AG08395 (cell line): ENCODE measurements around the gene IFT57.
A peak's percentile ranks its signal among the peaks of the same experiment; 100 is the strongest.
"Not testable (repeated sequence)": the region's sequence is repeated elsewhere in the genome, so short reads cannot be mapped to it uniquely, and the experiment has no call there.

Experiments
- DNase-seq: peaks from one replicate; pipeline ENCODE4 v3.0.0; 2012; ENCODE audit warnings: mixed read lengths, low spot score

IFT57 gene

GRCh38 chr3:108221911-108222852 is at the start of gene IFT57:
Gene IFT57 (minus strand): TSS chr3:108222424. CDS start chr3:108222322, 102 bp downstream.
- DNase-seq: peak; percentile 99

- no peak for DNase-seq
Observed at GRCh38 chr3:108271626-108272025, 49.4 kb upstream of the IFT57 start.

- not testable (repeated sequence) for DNase-seq
Observed at GRCh38 chr3:108268235-108268634, 46.0 kb upstream of the IFT57 start.

- not testable (repeated sequence) for DNase-seq
Observed at GRCh38 chr3:108264534-108265298, 42.5 kb upstream of the IFT57 start.

- no peak for DNase-seq
Observed at GRCh38 chr3:108255131-108255530, 32.9 kb upstream of the IFT57 start.

- DNase-seq: no peak
Observed at GRCh38 chr3:108251844-108252243, 29.6 kb upstream of the IFT57 start.

GRCh38 chr3:108251265-108251664 is 29.0 kb upstream of the IFT57 start:
- no peak for DNase-seq

GRCh38 chr3:108250626-108251025 is 28.4 kb upstream of the IFT57 start:
- DNase-seq: no peak

- no peak for DNase-seq
Observed at GRCh38 chr3:108243243-108243642, 21.0 kb upstream of the IFT57 start.

- DNase-seq: no peak
Observed at GRCh38 chr3:108242776-108243175, 20.6 kb upstream of the IFT57 start.

- DNase-seq: no peak
Observed at GRCh38 chr3:108241721-108242120, 19.5 kb upstream of the IFT57 start.

GRCh38 chr3:108241146-108241545 is 18.9 kb upstream of the IFT57 start:
- DNase-seq: no peak

- no peak for DNase-seq
Observed at GRCh38 chr3:108239082-108239481, 16.9 kb upstream of the IFT57 start.

GRCh38 chr3:108235290-108235689 is 13.1 kb upstream of the IFT57 start:
- no peak for DNase-seq

GRCh38 chr3:108234387-108234957 is 12.2 kb upstream of the IFT57 start:
- DNase-seq: no peak

- DNase-seq: no peak
Observed at GRCh38 chr3:108228286-108228685, 6.1 kb upstream of the IFT57 start.

- no peak for DNase-seq
Observed at GRCh38 chr3:108227131-108227530, 4.9 kb upstream of the IFT57 start.

- no peak for DNase-seq
Observed at GRCh38 chr3:108225221-108225620, 3.0 kb upstream of the IFT57 start.

GRCh38 chr3:108223928-108224327 is 1.7 kb upstream of the IFT57 start:
- DNase-seq: no peak

- no peak for DNase-seq
Observed at GRCh38 chr3:108222853-108223565, 785 bp upstream of the IFT57 start.

- DNase-seq: no peak
Observed at GRCh38 chr3:108221393-108221792, 831 bp downstream of the IFT57 start.

GRCh38 chr3:108219336-108219735 is 2.9 kb downstream of the IFT57 start:
- DNase-seq: no peak
